HEK293T (cell line): Measurements from ENCODE around the gene DNER.

Source experiments
- CTCF ChIA-PET: fragments of 350-600 bp; formaldehyde crosslinking; extraction: SDS; loops from one replicate; lab custom pipeline; 2021; ENCODE audit warnings: antibody characterized with exemption, inconsistent platforms; lab: Yijun Ruan, JAX
- POLR2A ChIA-PET: fragments of 350-600 bp; formaldehyde crosslinking; extraction: SDS; loops from one replicate; lab custom pipeline; 2020; ENCODE audit warnings: antibody characterized with exemption, inconsistent platforms; lab: Yijun Ruan, JAX
- DNase-seq: peaks from one replicate; pipeline ENCODE4 v3.0.0; 2012; ENCODE audit warnings: mixed read lengths; ENCODE audit errors: extremely low spot score
- HDGF ChIP-seq: fragments of 450-650 bp; IDR thresholded peaks from 2 replicates; pipeline ENCODE4 v1.6.1; 2017; ENCODE audit warnings: antibody characterized with exemption, borderline replicate concordance
- TARDBP ChIP-seq: fragments of 450-650 bp; IDR thresholded peaks from 2 replicates; pipeline ENCODE4 v1.6.1; 2016

DNER gene

GRCh38 chr2:229313591-229313990 lies 400.8 kb downstream of the DNER start:
- DNase-seq = no peak
- TF ChIP-seq HDGF (no peak), TARDBP (no peak)
- ChIA-PET CTCF (no interaction called here), POLR2A (no interaction called here)
